Loucy (cell line): ENCODE results near the gene NRK.

Experiments
- EZH2phosphoT487 ChIP-seq: fragments of 200-600 bp; IDR thresholded peaks from 2 replicates; pipeline ENCODE4 v1.6.1; 2018; ENCODE audit warnings: antibody characterized with exemption, mild to moderate bottlenecking, moderate library complexity, borderline replicate concordance
- TF ChIP-seq, protein P1 (sequence below): fragments of 200-600 bp; sonication (generic); conservative IDR thresholded peaks from 2 replicates; pipeline ENCODE4 v1.5.1; 2014; ENCODE audit warnings: mild to moderate bottlenecking, antibody characterized with exemption, low read length

DNA sequence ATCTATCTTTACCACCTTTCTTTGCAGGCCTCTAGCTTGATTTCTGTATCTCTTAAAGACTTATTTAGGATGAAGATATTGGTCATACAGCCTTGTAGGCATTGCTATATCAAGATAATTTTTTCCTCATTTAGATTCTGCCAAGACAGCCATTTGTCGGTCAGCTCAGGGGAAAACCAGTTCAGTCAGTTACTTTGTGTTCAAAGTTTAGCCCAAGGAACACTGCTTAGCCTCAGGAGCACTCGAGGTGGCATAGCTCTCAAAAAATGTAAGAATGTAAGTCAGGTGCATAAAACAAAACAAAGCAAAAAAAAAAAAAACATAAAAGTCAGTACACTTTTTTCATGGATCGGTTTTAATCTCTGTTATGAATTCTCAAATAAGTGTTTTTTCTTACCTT is 43.4 kb downstream of the NRK start:
- TF ChIP-seq, protein P1, sequence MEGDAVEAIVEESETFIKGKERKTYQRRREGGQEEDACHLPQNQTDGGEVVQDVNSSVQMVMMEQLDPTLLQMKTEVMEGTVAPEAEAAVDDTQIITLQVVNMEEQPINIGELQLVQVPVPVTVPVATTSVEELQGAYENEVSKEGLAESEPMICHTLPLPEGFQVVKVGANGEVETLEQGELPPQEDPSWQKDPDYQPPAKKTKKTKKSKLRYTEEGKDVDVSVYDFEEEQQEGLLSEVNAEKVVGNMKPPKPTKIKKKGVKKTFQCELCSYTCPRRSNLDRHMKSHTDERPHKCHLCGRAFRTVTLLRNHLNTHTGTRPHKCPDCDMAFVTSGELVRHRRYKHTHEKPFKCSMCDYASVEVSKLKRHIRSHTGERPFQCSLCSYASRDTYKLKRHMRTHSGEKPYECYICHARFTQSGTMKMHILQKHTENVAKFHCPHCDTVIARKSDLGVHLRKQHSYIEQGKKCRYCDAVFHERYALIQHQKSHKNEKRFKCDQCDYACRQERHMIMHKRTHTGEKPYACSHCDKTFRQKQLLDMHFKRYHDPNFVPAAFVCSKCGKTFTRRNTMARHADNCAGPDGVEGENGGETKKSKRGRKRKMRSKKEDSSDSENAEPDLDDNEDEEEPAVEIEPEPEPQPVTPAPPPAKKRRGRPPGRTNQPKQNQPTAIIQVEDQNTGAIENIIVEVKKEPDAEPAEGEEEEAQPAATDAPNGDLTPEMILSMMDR, result no peak
- TF ChIP-seq EZH2phosphoT487, result no peak
